Germinal center (tissue), 1 donor: ENCODE results near the gene JMJD4.
A peak's percentile ranks its signal among the peaks of the same experiment; 100 is the strongest.

Experiments
- DNase-seq: peaks from one replicate; pipeline ENCODE4 v3.0.0; 2012; ENCODE audit warnings: mixed read lengths, low spot score

JMJD4 gene

GRCh38 chr1:227768640-227769039, 33.5 kb upstream of the JMJD4 start:
- no peak for DNase-seq

DNA sequence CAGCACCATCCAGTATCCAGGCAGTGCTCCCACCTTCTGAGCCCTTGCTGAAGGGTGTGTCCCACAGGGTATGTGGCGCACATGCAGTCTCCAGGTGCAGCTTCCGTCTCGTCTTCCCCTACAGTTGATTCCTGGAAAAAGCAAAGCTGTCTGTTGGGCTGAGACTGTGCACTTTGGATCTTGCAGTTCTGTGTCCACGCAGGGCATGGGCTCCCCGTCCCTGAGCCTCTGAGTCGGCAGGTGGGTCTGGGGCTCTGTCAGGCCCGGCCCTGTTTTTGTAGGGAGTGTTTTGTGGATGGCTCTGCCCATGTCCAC, 33.0 kb upstream of the JMJD4 start:
- DNase-seq, result no peak

DNA sequence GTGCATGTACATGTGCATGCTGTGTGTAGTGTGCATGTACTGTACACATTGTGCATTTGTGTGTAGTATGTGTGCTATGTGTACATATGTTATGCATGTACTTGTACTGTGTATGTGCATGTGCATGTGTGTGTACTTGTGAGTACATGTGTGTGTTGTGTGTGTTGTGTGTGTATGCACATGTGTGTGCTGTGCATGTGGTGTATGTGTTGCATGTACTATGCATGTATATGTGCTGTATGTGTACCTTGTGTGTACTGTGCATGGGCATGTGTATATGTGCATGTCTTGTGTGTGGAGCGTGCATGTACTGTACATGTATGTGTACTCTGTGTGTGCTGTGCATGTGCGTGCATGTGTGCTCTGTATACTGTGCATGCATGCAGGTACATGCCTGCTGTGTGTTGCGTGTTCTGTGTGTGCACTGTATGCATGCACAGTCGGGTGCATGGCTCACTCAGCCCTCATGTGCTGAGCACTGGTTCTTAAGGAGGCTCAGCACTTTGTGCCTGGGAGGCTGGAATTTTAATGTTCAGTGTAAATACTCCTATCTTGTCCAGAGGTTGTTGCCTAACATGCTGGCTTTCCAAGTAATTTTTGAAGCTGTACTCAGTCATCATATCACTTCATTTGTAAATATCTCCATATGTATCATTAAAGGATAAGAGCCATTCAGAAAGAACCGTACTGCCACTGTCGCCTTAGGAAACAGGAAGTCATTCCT, 32.5 kb upstream of the JMJD4 start:
- DNase-seq, result no peak

GRCh38 chr1:227766653-227767277, 31.7 kb upstream of the JMJD4 start:
- no peak for DNase-seq

DNA sequence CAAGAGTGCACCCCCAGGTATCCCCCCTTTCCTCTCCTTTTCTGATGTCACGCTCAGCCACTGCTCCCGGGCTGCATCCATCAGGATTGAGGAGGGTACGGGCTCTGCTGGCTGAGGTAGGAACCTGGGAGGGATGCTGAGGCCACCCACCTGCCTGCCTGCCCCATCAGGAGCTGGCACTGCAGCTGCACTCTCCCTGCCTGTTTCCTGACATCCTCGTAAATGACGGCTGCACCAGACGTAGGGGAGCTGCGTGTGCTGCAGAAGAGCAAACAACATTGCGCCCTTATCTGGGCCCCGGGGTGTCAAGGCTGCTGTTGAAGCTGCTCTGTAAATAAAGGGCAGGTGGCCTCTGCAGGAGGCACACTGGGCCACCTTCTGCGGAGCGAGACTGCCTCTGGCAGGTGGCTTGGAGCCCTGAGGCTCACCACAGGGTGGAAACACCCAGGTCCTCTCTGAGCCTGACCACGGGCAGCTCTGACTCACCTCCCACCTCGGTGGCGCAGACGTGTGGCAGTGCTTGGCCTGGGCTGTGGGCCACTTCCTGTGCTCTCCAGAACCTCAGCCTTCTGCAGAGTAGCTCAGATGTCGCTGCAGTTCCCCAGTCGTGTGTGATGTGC, 31.0 kb upstream of the JMJD4 start:
- DNase-seq, result no peak

DNA sequence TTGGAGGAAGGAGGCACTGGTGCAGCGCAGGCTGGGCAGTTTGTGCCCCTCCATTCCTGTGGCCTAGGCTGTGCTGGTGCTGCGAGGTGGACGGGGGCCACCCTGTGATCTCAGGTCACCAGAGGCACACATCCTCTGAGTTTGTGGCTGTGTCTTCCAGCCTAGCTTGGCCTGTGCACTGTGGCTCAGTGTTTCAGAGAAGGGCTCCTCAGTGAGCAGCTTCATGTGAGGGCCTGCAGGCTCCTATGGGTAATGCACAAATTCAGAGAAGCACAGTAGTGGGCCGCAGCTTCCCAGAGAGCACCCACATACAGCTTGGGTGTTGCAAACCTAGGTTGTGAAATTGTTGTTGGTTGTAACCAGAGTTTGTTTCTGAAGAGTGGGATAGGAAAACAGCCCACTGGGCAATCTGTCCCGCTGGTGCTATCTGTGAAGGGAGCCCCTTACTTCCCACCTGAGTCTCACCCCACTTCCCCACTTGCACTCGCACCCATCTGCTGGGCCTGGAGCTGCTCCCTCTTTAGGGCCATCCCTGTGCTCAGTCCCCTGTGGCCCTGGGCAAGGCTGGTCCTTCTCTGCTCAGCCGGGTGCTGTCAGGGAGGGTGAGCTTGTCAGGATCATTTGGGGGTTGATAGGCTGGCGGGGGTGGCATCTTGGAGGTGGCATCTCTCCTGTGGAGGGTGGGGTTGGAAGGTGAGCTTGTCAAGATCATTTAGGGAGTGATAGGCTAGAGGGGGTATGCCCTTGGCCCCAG, 30.3 kb upstream of the JMJD4 start:
- DNase-seq, result no peak

DNA sequence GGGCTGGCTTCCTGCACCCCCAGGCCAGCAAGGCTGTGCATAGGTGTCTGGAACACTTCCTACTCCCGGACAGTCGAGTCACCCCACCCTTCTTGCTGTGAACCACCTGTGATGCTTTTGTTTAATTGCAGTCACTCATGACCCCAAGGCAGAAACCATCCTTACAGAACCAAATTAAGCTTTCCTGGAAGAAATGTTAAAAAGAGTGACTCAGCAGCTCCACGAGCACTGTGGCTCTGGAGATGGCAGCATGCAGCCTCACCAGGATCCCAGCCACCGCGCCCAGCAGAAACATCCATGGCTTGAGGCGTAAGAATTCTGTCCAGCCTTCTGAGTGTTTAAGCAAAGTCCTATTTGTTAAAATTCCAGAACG, 28.9 kb upstream of the JMJD4 start:
- DNase-seq, result no peak

GRCh38 chr1:227763246-227764018, 28.3 kb upstream of the JMJD4 start:
- no peak for DNase-seq

GRCh38 chr1:227762231-227762911, 27.3 kb upstream of the JMJD4 start:
- DNase-seq, result peak; percentile 93

DNA sequence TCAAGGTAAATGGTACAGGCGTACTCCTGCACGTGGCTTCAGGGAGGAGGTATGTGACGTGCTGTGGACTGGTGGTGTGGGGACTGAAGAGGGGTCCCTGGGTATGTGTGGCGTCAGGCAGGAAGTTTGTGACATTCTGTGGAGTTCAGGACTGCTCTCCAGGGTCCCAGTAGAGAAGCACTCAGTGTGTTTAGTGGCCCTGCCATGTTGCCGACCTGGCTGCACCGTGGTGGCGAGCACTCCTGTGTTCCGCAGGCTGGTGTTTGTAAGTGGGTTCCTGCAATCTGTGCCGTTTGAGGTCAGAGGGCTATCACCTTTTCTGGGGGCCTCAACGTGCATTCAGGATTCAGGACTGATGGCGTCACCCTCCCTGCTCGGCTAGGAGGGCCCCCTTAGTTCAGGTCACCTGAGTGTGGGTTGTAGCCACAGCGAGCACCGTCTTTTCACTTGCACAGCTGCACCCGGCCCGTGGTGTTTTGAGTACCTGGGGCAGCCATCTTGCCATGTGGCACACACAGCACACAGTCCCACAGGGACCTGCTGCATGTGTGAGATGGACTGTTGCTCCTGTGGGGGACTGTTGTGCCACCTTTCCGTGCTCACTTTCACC, 26.6 kb upstream of the JMJD4 start:
- DNase-seq, result no peak

- DNase-seq, result no peak
These were observed 25.3 kb upstream of the JMJD4 start for GRCh38 chr1:227760377-227760776.

- no peak for DNase-seq
These were observed 24.5 kb upstream of the JMJD4 start for GRCh38 chr1:227759341-227760300.

GRCh38 chr1:227758366-227758765, 23.3 kb upstream of the JMJD4 start:
- no peak for DNase-seq

- DNase-seq, result no peak
These were observed 22.7 kb upstream of the JMJD4 start for GRCh38 chr1:227757781-227758180.

GRCh38 chr1:227756172-227756959, 21.3 kb upstream of the JMJD4 start:
- no peak for DNase-seq

- DNase-seq, result no peak
These were observed 19.9 kb upstream of the JMJD4 start for GRCh38 chr1:227754958-227755357.

GRCh38 chr1:227753999-227754711, 19.1 kb upstream of the JMJD4 start:
- DNase-seq, result no peak

GRCh38 chr1:227749916-227750710, 15.0 kb upstream of the JMJD4 start:
- no peak for DNase-seq
